IPS-18c (cell line): Measurements from ENCODE around the gene MPRIP.

Source experiments
- H3K4me3 ChIP-seq: 2 replicates; pipeline ENCODE4 v1.7.0; 2013; ENCODE audit warnings: low read depth, mild to moderate bottlenecking, low read length, moderate library complexity; ENCODE audit not compliant: insufficient read depth
- H3K9me3 ChIP-seq: one replicate; pipeline ENCODE4 v1.6.1; 2013; ENCODE audit warnings: mild to moderate bottlenecking, low read length, moderate library complexity; ENCODE audit not compliant: control insufficient read depth, insufficient read depth

Gene MPRIP

DNA sequence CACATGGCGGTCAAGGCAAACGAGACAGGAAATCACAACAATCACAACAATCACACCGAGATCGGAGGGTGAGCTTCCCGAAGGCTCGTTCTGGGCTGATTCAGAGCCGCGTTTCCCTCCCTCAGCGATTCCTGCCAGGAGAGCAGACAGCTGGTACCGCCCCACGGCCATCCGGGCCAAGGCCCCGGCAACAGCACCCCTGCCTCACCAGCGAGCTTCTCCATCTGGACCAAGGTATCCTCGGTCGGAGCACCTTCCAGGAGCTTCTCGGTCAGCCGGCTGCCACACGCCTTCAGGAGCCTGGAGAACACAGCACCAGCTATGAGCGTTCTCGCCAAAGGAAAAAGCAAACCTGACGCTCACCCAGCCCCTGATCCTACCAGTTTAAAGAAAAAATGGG lies 179.1 kb downstream of the MPRIP start:
- Histone ChIP-seq H3K9me3 (no peaks in the 10 kb centered on the region), H3K4me3 (no peak overlapping the region)

DNA sequence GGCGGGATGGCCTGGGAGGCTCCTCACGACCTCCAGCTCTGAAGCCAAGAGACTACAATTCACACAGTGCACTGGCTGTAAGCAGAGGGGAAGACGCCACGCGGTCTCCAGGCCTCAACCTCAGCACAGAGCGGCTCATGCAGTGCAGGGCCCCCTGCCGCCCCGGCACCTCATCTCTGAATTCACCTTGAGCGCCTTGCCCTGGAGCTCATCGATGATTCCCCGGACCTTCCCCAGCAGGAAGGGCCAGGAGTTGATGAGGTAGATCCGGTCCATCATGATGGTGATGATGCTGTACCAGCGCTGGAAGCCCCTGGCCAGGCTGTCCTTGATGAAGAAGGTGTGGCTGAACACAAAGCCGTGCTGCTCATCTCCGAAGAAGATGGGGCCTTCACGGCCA lies 181.5 kb downstream of the MPRIP start:
- H3K4me3 ChIP-seq = no peak overlapping the region
- H3K9me3 ChIP-seq = no peaks in the 10 kb centered on the region

DNA sequence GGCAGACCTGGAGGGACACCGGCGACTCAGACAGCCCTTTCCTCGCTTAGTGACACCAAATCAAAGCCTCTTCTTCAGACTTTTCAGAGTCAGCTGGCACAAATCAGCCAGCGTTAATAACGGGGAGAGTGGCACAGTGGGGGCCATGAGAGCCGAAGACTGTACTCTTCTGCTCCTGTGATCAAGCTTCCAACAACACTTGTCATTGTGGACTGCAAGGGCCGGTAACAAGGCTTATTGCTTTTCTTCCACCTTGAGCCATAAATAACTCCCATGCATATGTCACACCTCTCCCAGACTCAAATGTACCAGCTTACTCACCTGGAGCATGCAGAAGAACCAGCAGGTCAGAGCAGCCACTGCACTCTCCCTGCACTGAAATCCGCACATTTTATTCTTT lies 181.9 kb downstream of the MPRIP start:
- no peaks in the 10 kb centered on the region for H3K9me3 ChIP-seq

DNA sequence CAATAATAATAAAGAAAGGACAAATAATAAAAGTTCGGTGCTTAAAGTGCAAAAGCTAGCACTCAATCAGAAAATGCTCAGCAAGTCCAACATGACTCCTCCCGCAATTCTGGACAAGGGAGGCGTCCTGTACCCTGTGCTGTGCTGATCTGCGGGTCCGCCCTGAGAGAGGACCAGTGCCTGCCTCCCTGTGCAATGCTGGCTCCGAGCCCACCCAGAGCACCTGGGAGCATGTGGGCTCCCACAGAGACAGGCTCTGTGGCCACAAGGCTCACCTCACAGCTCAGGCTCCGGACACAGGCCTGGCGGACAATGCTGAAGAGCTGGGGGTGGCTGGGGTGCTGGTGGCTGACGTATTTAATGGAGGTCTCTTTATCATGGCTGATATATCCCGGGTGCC lies 183.6 kb downstream of the MPRIP start:
- H3K4me3 ChIP-seq = no peak overlapping the region
- no peaks in the 10 kb centered on the region for H3K9me3 ChIP-seq

More for the DNA sequence above, 181.9 kb downstream of the MPRIP start:
- H3K4me3 ChIP-seq = no peak overlapping the region

DNA sequence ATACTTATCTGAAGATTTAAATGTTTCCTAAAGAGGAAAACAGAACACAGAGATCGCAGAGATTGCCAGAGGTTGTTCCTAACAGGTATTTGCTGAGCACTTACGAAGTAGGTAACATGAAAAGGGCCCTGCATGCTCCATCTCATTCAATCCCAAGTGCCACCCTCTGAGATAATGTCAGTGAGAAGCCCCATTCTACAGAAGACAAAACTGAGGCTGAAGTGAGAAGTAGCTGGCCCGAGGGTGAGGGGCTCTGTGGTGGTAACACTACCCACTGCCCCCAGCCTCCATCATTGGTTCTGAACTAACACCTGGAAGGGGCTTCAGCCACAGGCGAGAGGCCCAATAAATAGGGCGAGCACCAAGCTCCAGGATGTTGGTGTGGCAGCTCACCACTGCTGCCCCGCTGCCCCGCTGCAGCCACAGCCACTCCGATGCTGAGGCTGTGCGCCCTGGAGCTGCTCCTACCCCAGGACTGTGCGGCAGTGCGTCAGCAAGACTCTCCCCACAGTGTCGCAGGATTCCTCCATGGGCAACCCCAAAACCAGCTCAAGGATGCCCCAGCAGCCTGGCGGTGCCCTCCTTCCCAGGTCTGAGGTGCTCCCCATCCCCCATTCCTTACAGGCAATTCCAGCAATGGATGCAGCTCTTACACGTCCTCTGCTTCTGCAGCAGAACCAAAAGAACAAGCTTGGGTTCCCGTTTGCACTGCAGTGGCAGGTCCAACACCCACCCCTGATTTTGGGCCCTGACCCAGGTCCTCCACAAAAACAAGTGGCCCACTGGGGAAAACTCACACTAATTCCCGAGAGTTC lies 184.4 kb downstream of the MPRIP start:
- H3K9me3 ChIP-seq = no peaks in the 10 kb centered on the region

DNA sequence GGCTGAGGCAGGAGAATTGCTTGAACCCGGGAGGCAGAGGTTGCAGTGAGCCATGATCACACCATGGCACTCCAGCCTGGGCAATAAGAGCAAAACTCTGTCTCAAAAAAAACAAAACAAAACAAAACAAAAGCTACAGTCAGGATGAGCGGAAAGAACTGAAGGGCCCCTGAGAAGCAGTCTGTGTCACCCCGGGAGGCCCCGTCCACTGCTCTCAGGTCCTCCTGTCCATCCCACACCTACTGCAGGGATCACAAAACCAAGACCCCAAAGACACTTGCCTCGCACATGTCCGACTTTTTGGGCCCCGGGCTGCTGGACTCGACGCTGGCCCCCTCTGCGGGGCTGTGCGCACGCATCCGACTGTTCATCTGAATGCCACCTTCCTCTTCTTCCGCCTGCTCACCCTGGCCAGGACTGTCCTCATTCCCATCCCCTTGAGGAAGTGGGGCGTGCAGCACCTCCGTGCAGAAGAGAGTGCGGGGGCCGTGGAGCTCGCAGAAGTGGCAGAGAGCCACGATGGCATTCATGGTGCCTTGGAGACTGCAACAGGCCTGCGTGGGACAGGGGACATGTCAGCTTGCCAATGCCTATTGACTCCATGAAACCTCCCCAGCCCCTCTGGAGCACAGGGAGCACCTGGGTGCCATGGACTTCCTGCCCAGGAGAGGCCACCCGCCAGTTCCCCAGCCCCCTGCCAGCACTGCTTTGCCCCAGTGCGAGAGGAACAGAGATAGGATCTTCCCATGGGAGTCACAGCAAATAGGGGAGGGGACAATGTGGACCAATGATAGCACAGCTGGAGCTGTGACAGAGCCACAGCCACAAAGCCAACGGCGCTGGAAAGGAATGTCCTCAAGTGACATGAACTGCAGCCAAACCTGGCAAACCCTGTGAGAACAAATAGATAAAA lies 185.6 kb downstream of the MPRIP start:
- Histone ChIP-seq H3K4me3 (no peak overlapping the region), H3K9me3 (no peaks in the 10 kb centered on the region)

More for the DNA sequence above, 184.4 kb downstream of the MPRIP start:
- H3K4me3 ChIP-seq = no peak overlapping the region

DNA sequence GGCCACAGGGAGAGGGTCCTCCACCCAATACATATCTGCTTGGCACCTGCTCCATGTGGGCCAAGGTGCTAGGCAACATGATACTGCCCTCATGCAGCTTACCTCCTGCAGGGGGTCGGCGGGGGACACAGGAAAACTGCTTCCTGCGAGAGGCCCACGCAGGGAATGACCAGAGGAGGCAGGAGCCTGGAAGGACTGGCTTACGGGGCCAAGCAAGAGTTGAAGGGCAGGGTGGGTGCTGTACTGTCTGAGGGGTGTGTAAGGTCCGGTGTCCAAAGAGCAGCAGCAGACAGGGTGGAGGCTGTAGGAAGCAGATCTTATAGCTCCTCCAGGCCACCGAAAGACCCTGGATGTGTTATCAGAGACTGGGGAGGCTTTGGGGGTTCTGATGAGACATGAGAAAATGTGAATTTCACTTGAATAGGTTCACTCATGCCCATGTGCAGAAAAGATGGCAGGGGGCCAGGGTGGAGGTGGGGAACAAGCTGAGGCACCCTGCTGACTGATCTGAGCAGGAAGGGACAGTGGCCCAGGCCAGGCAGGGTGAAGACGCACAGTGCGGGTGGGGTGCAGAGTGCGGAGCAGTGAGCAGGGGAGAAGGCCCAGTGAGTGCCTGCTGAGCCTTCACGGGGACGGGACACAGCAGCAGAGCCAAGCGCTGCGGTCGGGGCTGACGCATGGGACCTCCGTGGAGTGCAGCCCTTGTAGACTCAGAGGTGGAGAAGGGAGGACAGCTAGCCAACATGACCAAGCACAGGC lies 186.4 kb downstream of the MPRIP start:
- H3K9me3 ChIP-seq = no peaks in the 10 kb centered on the region
- H3K4me3 ChIP-seq = no peak overlapping the region

DNA sequence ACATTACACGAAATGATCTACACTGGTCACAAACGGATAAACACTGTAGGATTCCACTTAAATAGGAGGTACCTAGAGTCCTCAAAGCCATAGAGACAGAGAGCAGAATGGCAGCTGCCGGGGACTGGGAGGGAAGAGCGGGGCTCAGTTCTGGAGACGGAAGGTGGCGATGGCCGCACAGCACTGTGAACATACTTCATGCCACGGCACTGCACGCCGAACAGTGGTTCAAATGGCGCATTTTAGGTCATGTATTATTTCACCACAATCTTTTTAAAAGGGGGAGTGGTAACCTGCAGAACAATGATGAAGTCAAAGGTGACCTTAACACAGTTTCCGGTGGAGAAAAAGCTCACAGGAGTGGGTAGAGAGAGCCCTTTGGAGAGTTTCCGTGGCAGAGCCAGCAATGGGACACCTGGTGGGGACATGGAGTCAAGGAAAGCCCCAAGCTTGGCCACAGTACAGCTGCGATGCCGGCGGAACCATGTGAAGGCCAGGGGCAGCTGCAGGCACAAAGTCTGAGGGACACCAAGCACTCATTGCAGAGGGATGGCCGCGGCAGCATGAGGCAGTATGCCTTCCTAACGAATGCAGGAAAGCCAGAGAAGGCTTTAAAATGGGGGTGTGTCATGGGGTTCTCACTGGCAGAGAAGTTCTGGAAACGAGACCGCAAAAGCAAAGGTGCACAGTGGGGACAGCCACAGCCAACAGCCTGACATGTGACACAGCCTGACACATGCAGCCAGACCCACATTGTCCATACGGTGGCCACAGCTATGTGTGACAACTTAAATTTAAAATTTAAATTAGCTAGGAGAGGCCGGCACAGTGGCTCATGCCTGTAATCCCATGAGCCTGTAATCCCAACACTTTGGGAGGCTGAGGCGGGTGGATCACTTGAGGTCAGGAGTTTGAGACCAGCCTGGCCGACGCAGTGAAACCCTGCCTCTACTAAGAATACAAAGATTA lies 187.4 kb downstream of the MPRIP start:
- H3K4me3 ChIP-seq = no peak overlapping the region
- no peaks in the 10 kb centered on the region for H3K9me3 ChIP-seq

DNA sequence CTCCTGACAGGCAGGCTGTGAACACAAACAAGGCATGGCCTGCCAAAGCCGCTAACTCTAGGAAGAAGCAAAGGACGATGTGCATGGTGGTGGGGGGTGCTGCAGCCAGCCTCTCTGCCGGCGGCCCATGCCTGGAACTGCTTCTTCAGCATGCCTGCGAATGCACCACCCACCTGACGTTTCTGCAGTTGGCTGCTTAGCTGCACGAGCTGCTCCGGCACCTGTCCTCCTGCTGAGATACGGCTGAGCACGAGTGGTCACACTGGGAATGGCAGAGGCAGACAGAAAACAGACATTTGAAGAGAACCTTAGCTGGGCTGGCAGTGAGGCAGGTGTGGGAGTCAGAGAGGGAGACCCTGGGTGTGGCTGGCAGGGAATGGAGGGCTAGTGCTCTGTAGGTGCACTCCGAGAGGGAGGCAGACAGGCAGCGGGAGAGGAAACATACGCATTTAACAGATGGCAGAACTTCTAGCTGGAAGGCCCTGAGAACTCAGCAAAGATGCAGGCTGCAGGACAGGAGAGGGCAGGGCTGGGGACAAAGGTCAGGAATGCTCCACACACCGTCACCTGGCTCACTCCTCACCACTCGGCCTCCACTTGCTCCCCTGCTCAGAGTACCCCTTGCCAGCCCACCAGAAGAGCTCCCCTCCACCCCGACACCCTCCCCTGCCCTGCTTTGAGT lies 189.5 kb downstream of the MPRIP start:
- Histone ChIP-seq H3K9me3 (no peaks in the 10 kb centered on the region), H3K4me3 (no peak overlapping the region)

DNA sequence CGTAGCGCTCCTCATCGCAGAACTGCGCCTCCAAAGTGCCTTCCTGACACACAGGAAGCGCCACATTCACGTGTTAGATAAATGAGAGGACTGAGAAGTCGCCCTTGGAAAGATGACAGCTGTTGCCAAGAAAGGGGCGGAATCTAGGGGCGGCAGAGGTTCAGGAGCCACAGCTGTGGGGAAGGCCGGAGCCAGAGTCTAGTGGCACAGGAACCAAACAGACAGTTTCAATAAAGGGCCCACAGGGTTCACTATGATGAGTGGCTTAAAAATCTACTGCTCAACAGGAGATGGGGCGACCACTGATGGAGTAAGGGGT lies 190.0 kb downstream of the MPRIP start:
- Histone ChIP-seq H3K9me3 (no peaks in the 10 kb centered on the region), H3K4me3 (no peak overlapping the region)

- H3K9me3 ChIP-seq = no peaks in the 10 kb centered on the region
- H3K4me3 ChIP-seq = peak overlapping the region; percentile 97; the same call in 1 of the 2 replicates
Measured at GRCh38 chr17:17235212-17236174, 193.2 kb downstream of the MPRIP start.

GRCh38 chr17:17236295-17237025 lies 194.2 kb downstream of the MPRIP start:
- Histone ChIP-seq H3K9me3 (no peaks in the 10 kb centered on the region), H3K4me3 (peak overlapping the region; percentile 97)

- H3K4me3 ChIP-seq = peak within 1 kb of the TSS; percentile 97
Measured at GRCh38 chr17:17237026-17237799, 195.0 kb downstream of the MPRIP start, which contains the start of gene FLCN. Gene FLCN, minus strand, starts transcription at chr17:17237168. Its CDS starts 9,031 bp downstream, at chr17:17228137.

GRCh38 chr17:17239832-17240231 lies 197.6 kb downstream of the MPRIP start:
- no peak overlapping the region for H3K4me3 ChIP-seq
- no peaks in the 10 kb centered on the region for H3K9me3 ChIP-seq

More at GRCh38 chr17:17237026-17237799, 195.0 kb downstream of the MPRIP start, which contains the start of gene FLCN:
- no peaks in the 10 kb centered on the region for H3K9me3 ChIP-seq
